Measurements from ENCODE around the gene GSX1. TPM values are rescaled to one million over a fixed set of nuclear protein-coding genes. Genes with fewer than 3 reads are reported as not detected.

The GSX1 gene
- total and polyA plus RNA-seq, 2 of the 4 experiments (the other 2 are of a cell fraction): not detected

DNA sequence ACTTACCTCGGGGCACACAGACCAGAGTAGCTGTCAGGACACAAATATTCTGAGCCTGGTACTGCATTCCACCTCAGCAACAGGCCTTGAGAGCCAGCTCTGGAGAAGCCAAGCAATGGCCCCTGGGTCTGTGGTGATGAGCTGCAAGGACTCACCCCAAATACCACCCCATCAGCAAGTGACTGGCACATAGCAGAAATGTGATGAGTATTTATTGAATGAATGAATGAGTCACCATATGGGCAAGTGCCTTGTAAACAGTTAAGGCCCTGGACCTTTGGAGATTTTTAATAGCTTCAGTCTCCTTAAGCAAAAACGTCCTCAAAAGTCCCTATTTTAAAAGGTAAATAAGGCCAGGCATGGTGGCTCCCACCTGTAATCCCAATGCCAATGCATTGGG is 18.2 kb downstream of the GSX1 start:
- peaks cover 22% of the 10 kb centered on the region for H3K27me3 ChIP-seq (ENCODE audit: control insufficient read depth, insufficient read depth, low read length)
- no peak overlapping the region for H3K14ac ChIP-seq (replicated peaks; ENCODE audit: low read depth, low read length)
- H4K8ac ChIP-seq (ENCODE audit: low read depth in 2 of 2, low read length in 2 of 2): no peak overlapping the region
- no peaks in the 10 kb centered on the region; the same call in 1 of the 2 replicates for H3K9me1 ChIP-seq (ENCODE audit: insufficient read depth, low read length)
- POLR2A ChIA-PET (ENCODE audit: unreplicated experiment): no interaction called here
- intact Hi-C loops (cut with micrococcal nuclease) (no loop called here), dilution Hi-C loops (cut with HindIII; ENCODE audit: low sequenced_read_pairs, unreplicated experiment) (no loop called here), in situ Hi-C loops (cut with MboI; ENCODE audit: low sequenced_read_pairs) (no loop called here)
- H3K79me1 ChIP-seq (ENCODE audit: low read depth in 1 of 2, low read length in 2 of 2): no peaks in the 10 kb centered on the region
- no peak for DNase-seq
- H2BK5ac ChIP-seq (ENCODE audit: low read depth, low read length, poor library complexity, severe bottlenecking): no peak overlapping the region
- no peak overlapping the region for H3K4me2 ChIP-seq (ENCODE audit: low read depth, low read length)
- H2AK5ac ChIP-seq (ENCODE audit: low read depth, low read length): no peak overlapping the region
- no peak overlapping the region for H2BK20ac ChIP-seq (ENCODE audit: low read depth, low read length)
- no peak for ATAC-seq (ENCODE audit: low read depth)
- no peak overlapping the region for H2BK15ac ChIP-seq (ENCODE audit: low read depth, low read length)
- no peaks in the 10 kb centered on the region for H3K36me3 ChIP-seq (ENCODE audit: control insufficient read depth, insufficient read depth, low read length)
- no peaks in the 10 kb centered on the region for H3K9me3 ChIP-seq (ENCODE audit: control insufficient read depth, insufficient read depth, low read length)
- H3K23ac ChIP-seq (ENCODE audit: low read depth, low read length): no peak overlapping the region
- no peak overlapping the region for H3K27ac ChIP-seq (ENCODE audit: insufficient read depth, low read length)
- H4K20me1 ChIP-seq (ENCODE audit: insufficient read depth, low read length): no peaks in the 10 kb centered on the region
- H3K18ac ChIP-seq (ENCODE audit: low read depth, low read length): no peak overlapping the region
- no peak overlapping the region for H2AFZ ChIP-seq (replicated peaks; ENCODE audit: low read length, poor library complexity)
- BruUV-seq (replicated peaks): no TSS peak
- H4K5ac ChIP-seq (ENCODE audit: low read depth, low read length): no peak overlapping the region
- H4K91ac ChIP-seq (ENCODE audit: insufficient read depth, low read depth, low read length): no peak overlapping the region
- no peak overlapping the region for H3K4me3 ChIP-seq (ENCODE audit: insufficient read depth, low read depth, low read length)
- no peak overlapping the region for H3K56ac ChIP-seq (ENCODE audit: extremely low read depth, insufficient read depth, low read length)
- no CpG with 5 or more reads among the region's 2 CpGs for WGBS, 2 experiments (ENCODE audit: extremely low coverage in 2 of 2, insufficient read length in 1 of 2)
- TF ChIP-seq, protein P1, sequence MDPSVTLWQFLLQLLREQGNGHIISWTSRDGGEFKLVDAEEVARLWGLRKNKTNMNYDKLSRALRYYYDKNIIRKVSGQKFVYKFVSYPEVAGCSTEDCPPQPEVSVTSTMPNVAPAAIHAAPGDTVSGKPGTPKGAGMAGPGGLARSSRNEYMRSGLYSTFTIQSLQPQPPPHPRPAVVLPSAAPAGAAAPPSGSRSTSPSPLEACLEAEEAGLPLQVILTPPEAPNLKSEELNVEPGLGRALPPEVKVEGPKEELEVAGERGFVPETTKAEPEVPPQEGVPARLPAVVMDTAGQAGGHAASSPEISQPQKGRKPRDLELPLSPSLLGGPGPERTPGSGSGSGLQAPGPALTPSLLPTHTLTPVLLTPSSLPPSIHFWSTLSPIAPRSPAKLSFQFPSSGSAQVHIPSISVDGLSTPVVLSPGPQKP (IDR thresholded peaks at IDR 0.05; ENCODE audit: borderline replicate concordance, low read depth, low read length): no peak
- no peak for TF ChIP-seq NFE2L2 (IDR thresholded peaks at IDR 0.05; ENCODE audit: low read depth, low read length)
- TF ChIP-seq, protein P2, sequence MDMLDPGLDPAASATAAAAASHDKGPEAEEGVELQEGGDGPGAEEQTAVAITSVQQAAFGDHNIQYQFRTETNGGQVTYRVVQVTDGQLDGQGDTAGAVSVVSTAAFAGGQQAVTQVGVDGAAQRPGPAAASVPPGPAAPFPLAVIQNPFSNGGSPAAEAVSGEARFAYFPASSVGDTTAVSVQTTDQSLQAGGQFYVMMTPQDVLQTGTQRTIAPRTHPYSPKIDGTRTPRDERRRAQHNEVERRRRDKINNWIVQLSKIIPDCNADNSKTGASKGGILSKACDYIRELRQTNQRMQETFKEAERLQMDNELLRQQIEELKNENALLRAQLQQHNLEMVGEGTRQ (IDR thresholded peaks at IDR 0.05; ENCODE audit: low read depth, low read length): no peak
- no peak overlapping the region for H2AK9ac ChIP-seq (replicated peaks; ENCODE audit: low read depth, low read length, poor library complexity)
- no peak overlapping the region for H3K4ac ChIP-seq (ENCODE audit: low read depth, low read length)
- CTCF ChIA-PET: interaction anchor here (1.2 kb wide), 1 partner anchor 14 kb away, joined by 4 read pairs; no protein-coding TSS in a partner anchor
- H2BK120ac ChIP-seq (ENCODE audit: low read depth, low read length): no peak overlapping the region
- H3K9ac ChIP-seq (ENCODE audit: low read depth, low read length): no peak overlapping the region
- no peaks in the 10 kb centered on the region for H3K4me1 ChIP-seq (ENCODE audit: control insufficient read depth, insufficient read depth, low read length)

All from IMR-90 (cell line).